HepG2 (cell line): ENCODE results near the gene TBL2. TPM values are rescaled to one million over a fixed set of nuclear protein-coding genes. Genes with fewer than 3 reads are reported as not detected.

Source experiments
- ARID4A ChIP-seq: sonication (generic); formaldehyde crosslinking; IDR thresholded peaks from 2 replicates; pipeline ENCODE4 v1.5.0; 2020; ENCODE audit warnings: mild to moderate bottlenecking, missing genetic modification reagents, borderline replicate concordance
- GZF1 ChIP-seq: sonication (generic); formaldehyde crosslinking; IDR thresholded peaks from 2 replicates; pipeline ENCODE4 v1.5.1; 2020; ENCODE audit warnings: mild to moderate bottlenecking, missing genetic modification reagents
- HDAC2 ChIP-seq: sonication (generic); formaldehyde crosslinking; IDR thresholded peaks from 2 replicates; pipeline ENCODE4 v1.4.0; 2020; ENCODE audit warnings: missing genetic modification reagents
- HNF4G ChIP-seq, 2 experiments: sonication (generic) in 1 of 2; formaldehyde crosslinking in 1 of 2; IDR thresholded peaks; 2 replicates each; pipeline versions ENCODE4 v1.4.0 to v1.6.1; 2011 to 2020; ENCODE audit warnings: borderline replicate concordance in 2 of 2, low read depth in 2 of 2, mild to moderate bottlenecking in 2 of 2, low read length in 1 of 2, missing genetic modification reagents in 1 of 2, moderate library complexity in 1 of 2
- IRX3 ChIP-seq: sonication (generic); formaldehyde crosslinking; IDR thresholded peaks from 2 replicates; pipeline ENCODE4 v1.8.1; 2023; ENCODE audit warnings: mild to moderate bottlenecking, low read depth, missing genetic modification reagents, borderline replicate concordance
- MED1 ChIP-seq: sonication (generic); formaldehyde crosslinking; IDR thresholded peaks from 2 replicates; pipeline ENCODE4 v1.4.0; 2020; ENCODE audit warnings: missing genetic modification reagents
- MXD3 ChIP-seq: IDR thresholded peaks from 2 replicates; pipeline ENCODE4 v1.6.1; 2016; ENCODE audit warnings: mild to moderate bottlenecking, missing biosample characterization, missing genetic modification reagents
- NR2F2 ChIP-seq: IDR thresholded peaks from 2 replicates; pipeline ENCODE4 v1.6.1; 2012; ENCODE audit warnings: low read depth, inconsistent platforms, borderline replicate concordance
- RAD21 ChIP-seq: fragments of 450-650 bp; formaldehyde crosslinking; IDR thresholded peaks from 2 replicates; pipeline ENCODE4 v1.5.0; 2020; ENCODE audit warnings: mild to moderate bottlenecking
- SNRNP70 ChIP-seq: fragments of 200-400 bp; formaldehyde crosslinking; IDR thresholded peaks from 2 replicates; pipeline ENCODE4 v1.6.1; 2017; ENCODE audit warnings: mild to moderate bottlenecking, low read depth, low read length, moderate library complexity
- THAP11 ChIP-seq: IDR thresholded peaks from 2 replicates; pipeline ENCODE4 v1.6.1; 2016; ENCODE audit warnings: missing biosample characterization, missing genetic modification reagents
- TOE1 ChIP-seq: sonication (generic); formaldehyde crosslinking; IDR thresholded peaks from 2 replicates; pipeline ENCODE4 v1.4.0; 2020; ENCODE audit warnings: mild to moderate bottlenecking, missing genetic modification reagents
- ZBTB2 ChIP-seq: sonication (generic); formaldehyde crosslinking; IDR thresholded peaks from 2 replicates; pipeline ENCODE4 v1.8.0; 2022; ENCODE audit warnings: low read depth, missing genetic modification reagents
- ZBTB49 ChIP-seq: sonication (generic); formaldehyde crosslinking; IDR thresholded peaks from 2 replicates; pipeline ENCODE4 v1.4.0; 2020; ENCODE audit warnings: missing genetic modification reagents, borderline replicate concordance
- ZNF3 ChIP-seq: IDR thresholded peaks from 2 replicates; pipeline ENCODE4 v1.7.0; 2017; ENCODE audit warnings: inconsistent platforms
- ZNF30 ChIP-seq: sonication (generic); formaldehyde crosslinking; IDR thresholded peaks from 2 replicates; pipeline ENCODE4 v1.5.0; 2020; ENCODE audit warnings: mild to moderate bottlenecking, missing genetic modification reagents
- ZNF33A ChIP-seq: sonication (generic); formaldehyde crosslinking; IDR thresholded peaks from 2 replicates; pipeline ENCODE4 v1.5.1; 2020; ENCODE audit warnings: missing genetic modification reagents, mild to moderate bottlenecking, moderate library complexity, borderline replicate concordance
- ZNF761 ChIP-seq: sonication (generic); formaldehyde crosslinking; conservative IDR thresholded peaks from 2 replicates; pipeline ENCODE4 v1.4.0; 2020; ENCODE audit warnings: mild to moderate bottlenecking, missing genetic modification reagents
- polyA plus RNA-seq, 8 experiments: library from polyadenylated mRNA; depleted of rRNA in 3 of 8; stranded (reverse) in 7 of 8; unstranded in 1 of 8; fragments of >200 nt; fragmentation: Illumina TruSeq in 4 of 8; extraction: Trizol in 4 of 8; gene quantifications; 2 replicates each; pipeline versions ENCODE4 v1.2.1 to v1.2.3, GENCODE V29; 2011 to 2016; ENCODE audit warnings: low read depth in 4 of 8, missing spikeins in 1 of 8, mixed read lengths in 1 of 8; ENCODE audit not compliant: insufficient read depth in 1 of 8
- total RNA-seq, 5 experiments: library from RNA; depleted of rRNA; stranded (reverse); fragments of >200 nt; fragmentation: Illumina TruSeq; extraction: Trizol; gene quantifications; 2 replicates each; pipeline ENCODE4 v1.2.3, GENCODE V29; 2016; ENCODE audit warnings: low read depth in 1 of 5

Gene TBL2
- total and polyA plus RNA-seq, 2 of the 13 experiments (the other 11 are each of a cell fraction or from before 2014, with no cell fraction given): 43.4 to 47.2 TPM

GRCh38 chr7:73623798-73624668 lies 45.7 kb upstream of the TBL2 start, which contains the start of gene MLXIPL (continued):
- TF ChIP-seq NR2F2 (no peak; the same call in 1 of the 2 replicates), ZNF33A (CRISPR knock-in tag) (no peak), HDAC2 (CRISPR knock-in tag) (0 out of 2 replicates have a peak, but pooled peaks have one; percentile 19), ZNF3 (CRISPR knock-in tag) (no peak), SNRNP70 (no peak), MXD3 (peak; percentile 85), HNF4G (IDR thresholded peaks at IDR 0.05; ENCODE audit: borderline replicate concordance, low read depth, low read length) (no peak), HNF4G (CRISPR knock-in tag; IDR thresholded peaks at IDR 0.05; ENCODE audit: borderline replicate concordance, low read depth) (0 out of 2 replicates have a peak, but pooled peaks have one; percentile 30), ZBTB2 (CRISPR knock-in tag) (no peak), THAP11 (no peak), ZBTB49 (CRISPR knock-in tag) (no peak), RAD21 (CRISPR knock-in tag) (peak; percentile 58), ZNF30 (CRISPR knock-in tag) (no peak), ZNF761 (CRISPR knock-in tag) (no peak), GZF1 (no peak), IRX3 (no peak), ARID4A (peak; percentile 88), TOE1 (CRISPR knock-in tag) (no peak), MED1 (CRISPR knock-in tag) (peak; percentile 58; the same call in 1 of the 2 replicates)
